Right ventricle myocardium inferior (tissue), 1 donor: ENCODE measurements around the gene KMT2C. TPM values are rescaled to one million over a fixed set of nuclear protein-coding genes. Genes with fewer than 3 reads are reported as not detected.
"Not testable (repeated sequence)": the region's sequence is repeated elsewhere in the genome, so short reads cannot be mapped to it uniquely, and the experiment has no call there.

ENCODE experiments used
- ATAC-seq: fragments of 200-7000 bp; cut with Tn5 transposase; one replicate; pipeline ENCODE4 v1.9.1; 2020; ENCODE audit warnings: mild to moderate bottlenecking, moderate library complexity
- DNase-seq: peaks from one replicate; pipeline ENCODE4 v3.0.0; 2021; ENCODE audit errors: missing footprints
- intact Hi-C: fragments of 100-400 bp; cut with DNase I; formaldehyde crosslinking; loops from one replicate; pipeline ENCODE4 v1.11.0; 2022
- total RNA-seq: library from RNA; stranded (reverse); fragmentation: NEBNext Ultra II Directional; extraction: Animal tissue kit (Norgen Biotek cat#: 25700); gene quantifications from one replicate; pipeline ENCODE4 v1.2.1, GENCODE V29; 2021
- donor health status: DM: no; HTN: yes; CAD: no; lungs with severe emphysema.

Gene KMT2C
- total RNA-seq, 1 donor from 2014 or later: 39.4 TPM

DNA sequence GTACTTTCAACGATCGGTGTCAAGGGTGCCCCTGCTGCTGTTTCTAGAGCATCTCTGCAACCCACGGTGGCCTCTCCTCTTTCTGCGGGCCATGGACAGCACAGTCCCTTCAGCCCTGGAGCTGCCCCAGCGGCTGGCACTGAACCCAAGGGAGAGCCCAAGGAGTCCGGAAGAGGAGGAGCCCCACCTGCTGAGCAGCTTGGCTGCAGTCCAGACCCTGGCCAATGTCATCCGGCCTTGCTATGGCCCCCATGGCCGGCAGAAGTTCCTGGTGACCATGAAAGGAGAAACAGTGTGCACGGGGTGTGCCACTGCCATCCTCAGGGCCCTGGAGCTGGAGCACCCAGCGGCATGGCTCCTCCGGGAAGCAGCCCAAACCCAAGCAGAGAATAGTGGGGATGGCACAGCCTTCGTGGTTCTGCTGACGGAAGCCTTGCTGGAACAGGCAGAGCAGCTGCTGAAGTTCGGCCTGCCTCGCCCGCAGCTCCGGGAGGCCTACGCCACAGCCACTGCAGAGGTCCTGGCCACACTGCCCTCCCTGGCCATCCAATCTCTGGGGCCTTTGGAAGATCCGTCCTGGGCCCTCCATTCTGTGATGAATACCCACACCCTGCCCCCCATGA, 9.7 kb upstream of the KMT2C start:
- DNase-seq, ATAC-seq, intact Hi-C loops: not testable (repeated sequence)

- DNase-seq (no peak), ATAC-seq (no peak)
- intact Hi-C loops: no loop called here
Observed at GRCh38 chr7:152443586-152443985, 7.8 kb upstream of the KMT2C start.

- ATAC-seq (no peak), DNase-seq (no peak)
- intact Hi-C loops: no loop called here
Observed at GRCh38 chr7:152442330-152442835, 6.6 kb upstream of the KMT2C start.

DNA sequence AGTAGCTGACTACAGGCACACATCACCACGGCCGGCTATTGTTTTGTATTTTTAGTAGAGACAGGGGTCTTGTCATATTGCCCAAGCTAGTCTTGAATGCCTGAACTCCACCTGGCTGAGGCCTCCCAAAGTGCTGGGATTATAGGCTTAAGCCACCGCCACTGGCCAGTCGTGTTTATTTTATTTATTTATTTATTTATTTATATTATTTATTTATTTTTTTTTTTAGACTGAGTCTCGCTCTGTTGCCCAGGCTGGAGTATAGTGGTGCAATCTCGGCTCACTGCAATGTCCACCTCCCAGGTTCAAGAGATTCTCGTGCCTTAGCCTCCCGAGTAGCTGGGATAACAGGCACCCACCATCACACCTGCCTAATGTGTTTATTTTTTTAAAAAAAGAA, 6.0 kb upstream of the KMT2C start:
- intact Hi-C loops, ATAC-seq, DNase-seq: not testable (repeated sequence)

GRCh38 chr7:152441168-152441567, 5.4 kb upstream of the KMT2C start:
- intact Hi-C loops, ATAC-seq, DNase-seq: not testable (repeated sequence)

DNA sequence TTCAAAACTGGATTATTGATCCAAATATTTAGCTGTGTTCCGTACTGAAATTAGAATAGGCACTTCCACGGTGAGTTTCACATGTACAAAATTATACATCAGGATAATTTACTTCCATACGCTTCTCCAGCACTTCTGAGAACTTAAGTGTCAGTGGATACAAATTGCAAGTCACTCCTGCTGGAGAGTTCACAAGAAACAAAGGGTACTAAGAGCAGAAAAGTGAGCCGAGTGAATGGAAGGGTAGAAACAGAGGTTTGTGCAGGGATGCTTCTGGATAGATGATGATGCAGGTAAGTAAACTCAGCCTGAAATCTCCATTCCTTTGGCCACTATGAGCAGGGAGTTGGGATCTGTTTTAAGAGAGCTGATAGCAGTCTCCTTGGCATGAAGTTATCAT, 2.2 kb upstream of the KMT2C start:
- DNase-seq, intact Hi-C loops, ATAC-seq: not testable (repeated sequence)

GRCh38 chr7:152436931-152437575, 1.2 kb upstream of the KMT2C start:
- DNase-seq, ATAC-seq: not testable (repeated sequence)
- intact Hi-C loops: loop anchor here (1.0 kb wide), 1 partner anchor 27 kb away; no protein-coding TSS in a partner anchor

- DNase-seq (peak; percentile 95), ATAC-seq (peak; percentile 90)
- intact Hi-C loops: loop anchor here (1.0 kb wide), 1 partner anchor 28 kb away; no protein-coding TSS in a partner anchor
Observed at GRCh38 chr7:152436111-152436930, 518 bp upstream of the KMT2C start.

DNA sequence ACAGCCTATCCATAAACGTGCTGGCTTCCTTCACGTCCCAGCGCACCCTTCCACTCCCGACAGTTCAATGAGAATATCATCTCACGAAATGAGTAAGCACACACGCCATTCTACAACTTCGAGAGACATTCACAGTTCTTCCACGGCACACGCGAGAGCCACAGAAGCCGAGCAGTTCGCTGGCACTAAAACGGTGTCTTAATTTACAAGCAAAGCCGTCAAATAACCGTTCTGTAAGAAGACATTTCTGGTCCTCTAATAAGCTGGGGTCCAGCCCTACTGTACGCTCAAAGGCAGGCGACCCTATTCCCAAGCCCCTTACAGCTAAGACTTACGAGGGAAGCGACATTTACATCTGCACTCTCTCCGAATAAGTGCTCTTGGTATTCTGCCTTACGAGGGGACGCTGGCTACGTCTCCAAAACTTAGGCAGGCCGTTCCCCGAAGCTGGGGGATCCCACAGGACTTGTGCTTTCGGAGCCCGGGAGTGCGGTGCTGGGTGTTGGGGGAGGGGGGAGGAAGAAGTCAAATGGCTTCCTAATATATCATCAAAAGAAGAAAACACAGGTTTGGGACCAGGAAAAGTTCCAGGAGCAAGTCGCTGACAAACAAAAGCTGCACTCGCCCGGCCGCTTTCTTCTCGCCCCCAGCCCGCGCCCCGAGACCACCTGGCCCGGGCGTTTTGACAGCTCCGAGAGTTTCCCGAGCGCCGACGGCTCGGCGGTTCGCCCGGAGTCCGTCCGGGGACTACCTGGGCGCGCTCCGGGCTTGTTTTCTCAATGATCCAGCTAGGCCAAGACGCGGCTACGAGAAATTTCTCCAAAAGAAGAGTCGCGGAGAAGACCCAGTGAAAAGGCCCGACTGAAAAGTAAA, 1.1 kb downstream of the KMT2C start:
- ATAC-seq: peak; percentile 3
- DNase-seq, intact Hi-C loops: not testable (repeated sequence)

- peak; percentile 82 for DNase-seq
- intact Hi-C loops: not testable (repeated sequence)
- peak; percentile 49 for ATAC-seq
Observed at GRCh38 chr7:152433721-152434490, 1.9 kb downstream of the KMT2C start.

GRCh38 chr7:152432735-152433134, 3.1 kb downstream of the KMT2C start:
- intact Hi-C loops, ATAC-seq, DNase-seq: not testable (repeated sequence)

GRCh38 chr7:152430854-152431253, 4.9 kb downstream of the KMT2C start:
- DNase-seq: no peak
- intact Hi-C loops: no loop called here
- ATAC-seq: no peak

DNA sequence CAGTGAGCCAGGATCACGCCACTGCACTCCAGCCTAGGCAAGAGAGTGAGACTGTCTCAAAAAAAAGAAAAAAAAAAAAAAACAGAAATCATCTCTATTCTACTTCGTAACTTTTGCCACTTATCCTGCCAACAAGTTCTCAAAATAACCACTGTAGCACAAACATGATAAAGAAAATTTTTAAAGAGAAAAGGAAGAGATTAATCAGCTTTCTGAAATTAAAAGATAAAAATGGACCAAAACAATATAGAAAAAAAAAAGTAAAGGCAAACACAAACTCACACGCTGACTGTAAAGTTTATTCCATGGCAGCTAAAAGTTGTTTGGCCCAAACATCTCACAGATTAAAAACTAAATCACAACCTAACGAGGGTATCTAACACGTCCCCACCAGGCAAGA, 5.7 kb downstream of the KMT2C start:
- intact Hi-C loops, DNase-seq, ATAC-seq: not testable (repeated sequence)

DNA sequence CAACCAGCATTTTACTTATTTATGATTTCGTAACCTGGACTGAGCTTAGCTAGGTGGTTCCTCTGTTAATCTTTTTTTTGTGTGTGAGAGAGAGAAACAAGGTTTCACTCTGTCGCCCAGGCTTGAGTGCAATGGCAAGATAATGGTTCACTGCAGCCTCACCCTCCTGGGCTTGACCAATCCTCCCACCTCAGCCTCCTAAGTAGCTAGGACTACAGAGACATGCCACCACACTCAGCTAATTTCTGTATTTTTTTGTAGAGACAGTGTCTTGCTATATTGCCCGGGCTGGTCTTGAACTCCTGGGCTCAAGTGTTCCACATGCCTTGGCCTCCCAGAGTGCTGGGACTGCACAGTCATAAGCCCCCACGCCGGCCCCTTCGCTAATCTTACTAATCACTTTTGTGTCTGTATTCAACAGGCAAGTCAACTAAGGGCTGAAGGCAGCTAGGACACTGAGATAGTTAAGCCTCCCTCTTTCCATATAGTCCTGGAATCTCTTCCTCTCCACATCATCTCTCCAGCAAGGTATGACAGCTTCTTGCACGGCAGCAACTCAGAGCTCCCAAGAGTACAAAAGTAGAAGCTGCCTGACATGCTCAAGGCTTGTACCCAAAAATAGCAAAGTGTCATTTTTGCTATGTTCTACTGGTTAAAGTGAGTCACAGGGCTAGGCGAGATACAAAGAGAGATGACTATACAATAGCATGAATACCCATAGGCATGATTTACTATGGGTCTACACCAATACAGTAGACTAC, 11.3 kb downstream of the KMT2C start:
- no peak for ATAC-seq
- DNase-seq: no peak
- intact Hi-C loops: loop anchor here (10.0 kb wide), 1 partner anchor 60 kb away; no protein-coding TSS in a partner anchor

DNA sequence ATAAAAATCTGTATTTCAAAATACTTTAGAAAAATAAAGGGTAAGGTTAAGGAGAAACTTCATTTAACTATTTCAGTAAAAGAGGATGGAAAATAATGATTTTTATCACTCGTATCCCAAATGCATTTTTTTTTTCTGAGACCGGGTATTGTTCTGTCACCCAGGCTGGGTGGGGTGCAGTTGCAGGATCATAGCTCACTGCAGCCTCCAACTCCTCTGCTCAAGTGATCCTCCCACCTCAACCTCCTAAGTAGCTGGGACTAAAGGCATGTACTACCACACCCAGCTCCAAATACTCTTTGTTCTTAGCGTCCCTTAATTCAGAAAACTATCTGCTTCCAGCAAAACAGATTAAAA, 11.8 kb downstream of the KMT2C start:
- DNase-seq (no peak), ATAC-seq (no peak)
- intact Hi-C loops: loop anchor here (10.0 kb wide), 1 partner anchor 59 kb away; no protein-coding TSS in a partner anchor

DNA sequence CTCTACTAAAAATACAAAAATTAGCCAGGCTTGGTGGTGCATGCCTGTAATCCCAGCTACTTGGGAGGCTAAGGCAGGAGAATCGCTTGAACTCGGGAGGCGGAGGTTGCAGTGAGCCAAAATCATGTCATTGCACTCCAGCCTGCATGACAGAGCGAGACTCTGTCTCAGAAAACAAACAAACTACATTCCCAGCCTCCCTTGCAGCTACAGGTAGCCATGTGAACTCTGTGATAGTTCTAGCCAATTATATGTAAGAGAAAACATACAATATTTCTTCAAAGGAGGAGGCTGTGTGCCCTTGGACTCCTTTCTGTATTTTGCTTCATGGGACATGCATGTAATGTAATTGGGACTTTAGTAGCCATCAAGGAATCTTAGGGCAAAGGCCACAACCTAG, 12.6 kb downstream of the KMT2C start:
- not testable (repeated sequence) for ATAC-seq
- intact Hi-C loops: loop anchor here (10.0 kb wide), 1 partner anchor 58 kb away; no protein-coding TSS in a partner anchor

DNA sequence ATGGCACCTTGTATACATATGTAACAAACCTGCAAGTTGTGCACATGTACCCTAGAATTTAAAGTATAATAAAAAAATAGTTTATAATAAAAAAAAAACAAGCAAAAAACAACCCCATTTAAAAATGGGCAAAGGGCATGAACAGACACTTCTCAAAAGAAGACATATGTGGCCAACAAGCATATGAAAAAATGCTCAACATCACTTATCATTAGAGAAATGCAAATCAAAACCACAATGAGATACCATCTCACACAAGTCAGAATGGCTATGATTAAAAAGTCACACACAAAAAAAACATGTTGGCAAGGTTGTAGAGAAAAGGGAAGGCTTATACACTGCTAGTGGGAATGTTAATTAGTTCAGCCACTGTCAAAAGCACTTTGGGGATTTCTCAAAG, 14.9 kb downstream of the KMT2C start:
- not testable (repeated sequence) for ATAC-seq
- intact Hi-C loops: loop anchor here (10.0 kb wide), 1 partner anchor 56 kb away; no protein-coding TSS in a partner anchor

More for the DNA sequence above, 12.6 kb downstream of the KMT2C start:
- not testable (repeated sequence) for DNase-seq

More for the DNA sequence above, 14.9 kb downstream of the KMT2C start:
- DNase-seq: not testable (repeated sequence)
